Measurements from ENCODE around the gene TUBGCP3. TPM values are rescaled to one million over a fixed set of nuclear protein-coding genes. Genes with fewer than 3 reads are reported as not detected.

The TUBGCP3 gene
- total and polyA plus RNA-seq, 9 of the 15 experiments (the other 6 are each of a cell fraction or from before 2014, with no cell fraction given): 3.0 to 24.8 (median 15.2) TPM

DNA sequence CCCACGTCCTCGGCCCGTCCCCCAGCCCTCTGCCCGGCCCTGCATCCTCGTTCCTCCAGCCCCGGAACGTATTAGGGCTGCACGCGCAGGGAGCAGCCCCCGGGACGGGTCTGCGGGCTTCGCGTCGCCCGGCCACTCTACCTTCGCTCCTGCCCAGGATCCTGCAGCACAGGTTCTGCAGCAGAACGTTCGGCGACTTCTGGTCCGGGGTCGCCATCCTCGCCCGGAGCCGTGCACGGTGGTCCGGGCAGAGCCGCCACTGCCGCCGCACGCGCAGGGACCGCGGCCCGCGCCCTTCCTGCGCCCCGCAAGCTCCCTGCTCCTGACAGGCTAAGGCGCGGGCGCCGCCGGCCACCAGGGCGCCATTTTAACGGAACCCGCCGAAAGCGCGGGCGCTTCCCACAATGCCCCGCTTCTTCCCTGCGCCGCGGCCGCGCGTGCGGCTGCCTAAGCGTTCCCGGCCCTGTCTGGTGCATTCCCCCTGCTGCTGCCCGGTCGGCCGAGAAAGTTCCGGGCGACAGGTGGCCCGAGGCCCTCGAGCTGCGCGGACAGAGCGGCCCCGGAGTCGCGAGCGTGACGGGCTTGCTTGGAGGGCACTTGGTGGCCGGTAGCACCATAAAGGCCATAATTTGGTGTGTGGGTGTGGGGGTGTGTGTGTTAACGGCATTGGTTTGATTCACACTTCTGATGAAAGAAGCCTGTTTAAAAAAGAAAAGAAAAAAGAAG is at the start of gene TUBGCP3 (continued):
- TF ChIP-seq TEAD1 (CRISPR knock-in tag; IDR thresholded peaks at IDR 0.05): no peak; a peak in 1 of 4 replicates
- no peak for TF ChIP-seq MXI1 (IDR thresholded peaks at IDR 0.05; ENCODE audit: low read depth, low read length)
- no peak for TF ChIP-seq SETDB1 (IDR thresholded peaks at IDR 0.05; ENCODE audit: low read length)
- no peak for TF ChIP-seq TCF7L2 (IDR thresholded peaks at IDR 0.05; ENCODE audit: low read depth, low read length)
- TF ChIP-seq CBFA2T2 (conservative IDR thresholded peaks at IDR 0.05): no peak
- no peak for TF ChIP-seq TRIM28 (IDR thresholded peaks at IDR 0.05)
- peak; percentile 57; the same call in 1 of the 2 replicates for TF ChIP-seq PML (IDR thresholded peaks at IDR 0.05; ENCODE audit: low read length)
- TF ChIP-seq SP1 (CRISPR knock-in tag; IDR thresholded peaks at IDR 0.05): peak; percentile 24; the same call in 1 of the 2 replicates
- TF ChIP-seq NR1H2 (CRISPR knock-in tag; IDR thresholded peaks at IDR 0.05): no peak
- TF ChIP-seq NCOA2 (IDR thresholded peaks at IDR 0.05; ENCODE audit: partially characterized antibody in 2 of 2): no peak
- TF ChIP-seq JUN (IDR thresholded peaks at IDR 0.05; ENCODE audit: borderline replicate concordance, low read depth, low read length): peak; percentile 55; the same call in 1 of the 2 replicates
- TF ChIP-seq JUN (CRISPR knock-in tag; IDR thresholded peaks at IDR 0.05; ENCODE audit: borderline replicate concordance): no peak
- TF ChIP-seq RBM39 (optimal IDR thresholded peaks at IDR 0.05; ENCODE audit: low read depth, low read length): no peak
- TF ChIP-seq SP2 (IDR thresholded peaks at IDR 0.05; ENCODE audit: extremely low read depth, low read depth, low read length, poor library complexity, severe bottlenecking): no peak
- no peak for TF ChIP-seq TARDBP (IDR thresholded peaks at IDR 0.05)
